ENCODE data around the gene FKBP9.
A peak's percentile ranks its signal among the peaks of the same experiment; 100 is the strongest.

Gene FKBP9

GRCh38 chr7:33009734-33010133 is 52.5 kb downstream of the FKBP9 start:
- no peak for DNase-seq

GRCh38 chr7:33012364-33012763 is 55.1 kb downstream of the FKBP9 start:
- no peak for DNase-seq

GRCh38 chr7:33024189-33024757 is 67.0 kb downstream of the FKBP9 start:
- no peak for DNase-seq

- no peak for DNase-seq
Measured at GRCh38 chr7:33035776-33036175, 78.5 kb downstream of the FKBP9 start.

GRCh38 chr7:33038639-33039038 is 81.4 kb downstream of the FKBP9 start:
- no peak for DNase-seq

- DNase-seq = no peak
Measured at GRCh38 chr7:33039257-33039902, 82.1 kb downstream of the FKBP9 start.

- DNase-seq = no peak
Measured at GRCh38 chr7:33039903-33040292, 82.7 kb downstream of the FKBP9 start.

- DNase-seq = peak; percentile 35
Measured at GRCh38 chr7:33040803-33041516, 83.7 kb downstream of the FKBP9 start.

- DNase-seq = no peak
Measured at GRCh38 chr7:33041631-33042428, 84.6 kb downstream of the FKBP9 start.

GRCh38 chr7:33043501-33044400 is 86.5 kb downstream of the FKBP9 start:
- DNase-seq = no peak

GRCh38 chr7:33044401-33044718 is 87.1 kb downstream of the FKBP9 start:
- DNase-seq = no peak

- DNase-seq = no peak
Measured at GRCh38 chr7:33044986-33045385, 87.7 kb downstream of the FKBP9 start.

GRCh38 chr7:33048257-33048656 is 91.0 kb downstream of the FKBP9 start:
- DNase-seq = no peak

GRCh38 chr7:33048704-33049103 is 91.5 kb downstream of the FKBP9 start:
- DNase-seq = no peak

- DNase-seq = no peak
Measured at GRCh38 chr7:33050535-33051318, 93.5 kb downstream of the FKBP9 start.

GRCh38 chr7:33053721-33054120 is 96.5 kb downstream of the FKBP9 start:
- no peak for DNase-seq

- no peak for DNase-seq
Measured at GRCh38 chr7:33054261-33054964, 97.2 kb downstream of the FKBP9 start.

- no peak for DNase-seq
Measured at GRCh38 chr7:33055158-33055557, 97.9 kb downstream of the FKBP9 start.
